ENCODE results near the gene LCN9. TPM values are rescaled to one million over a fixed set of nuclear protein-coding genes. Genes with fewer than 3 reads are reported as not detected.

The LCN9 gene
- total and polyA plus RNA-seq, 2 of the 13 experiments (the other 11 are each of a cell fraction or from before 2014, with no cell fraction given) = not detected

DNA sequence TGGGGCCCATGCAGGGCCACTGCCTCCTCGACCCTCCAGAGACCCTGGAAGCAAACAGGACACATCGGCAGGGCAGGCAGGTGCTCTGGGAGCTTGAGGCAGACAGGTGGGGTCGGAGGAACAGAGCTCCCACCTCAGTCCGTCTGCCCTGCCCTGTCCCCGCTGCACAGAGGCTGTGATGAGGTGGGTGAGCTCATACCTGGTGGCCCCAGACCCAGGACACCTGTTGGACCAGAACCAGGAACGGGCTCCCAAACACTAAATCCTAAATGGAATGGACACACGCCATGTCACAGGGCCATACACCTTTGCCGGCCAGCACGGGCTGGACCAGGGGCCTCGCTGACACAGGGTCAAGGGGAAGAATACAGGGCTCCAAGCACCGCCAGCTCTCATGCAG is 30.7 kb downstream of the LCN9 start:
- ChIA-PET POLR2A (no interaction called here), CTCF (ENCODE audit: low intra/inter-chr PET ratio, low total read pairs) (no interaction called here)
- no peak overlapping the region for H3K27ac ChIP-seq (ENCODE audit: extremely low read length, insufficient read depth, low read length)
- no peaks in the 10 kb centered on the region for H3K79me2 ChIP-seq (ENCODE audit: insufficient read depth, low read length)
- intact Hi-C loops (cut with micrococcal nuclease; ENCODE audit: unreplicated experiment) = no loop called here
- WGBS (ENCODE audit: low lambda C conversion rate) = 10% methylated on average over 6 of the region's 11 CpGs
- in situ Hi-C loops (cut with HindIII; ENCODE audit: extremely low pct_ligation_motif_present, low pct_unique_long_range_greater_than_20kb) = no loop called here
- BruUV-seq (replicated peaks) = no TSS peak
- no peak overlapping the region for H2AFZ ChIP-seq (ENCODE audit: low read length)
- H3K9ac ChIP-seq (ENCODE audit: insufficient read depth, low read depth, low read length) = no peak overlapping the region
- no peaks in the 10 kb centered on the region for H3K9me3 ChIP-seq (ENCODE audit: low read length)
- H3K27me3 ChIP-seq (ENCODE audit: control insufficient read depth in 1 of 2, insufficient read depth in 2 of 2, low read length in 2 of 2) = peaks cover 31 to 93% of the 10 kb centered on the region in 2 experiments
- H3K4me3 ChIP-seq (replicated peaks in 1 of 3; ENCODE audit: insufficient read depth in 1 of 3, low read depth in 2 of 3, low read length in 3 of 3) = no peak overlapping the region
- H4K20me1 ChIP-seq (ENCODE audit: insufficient read depth, low read length) = no peaks in the 10 kb centered on the region
- H3K4me1 ChIP-seq (ENCODE audit: insufficient read depth, low read length) = no peaks in the 10 kb centered on the region
- TF ChIP-seq, protein P1, sequence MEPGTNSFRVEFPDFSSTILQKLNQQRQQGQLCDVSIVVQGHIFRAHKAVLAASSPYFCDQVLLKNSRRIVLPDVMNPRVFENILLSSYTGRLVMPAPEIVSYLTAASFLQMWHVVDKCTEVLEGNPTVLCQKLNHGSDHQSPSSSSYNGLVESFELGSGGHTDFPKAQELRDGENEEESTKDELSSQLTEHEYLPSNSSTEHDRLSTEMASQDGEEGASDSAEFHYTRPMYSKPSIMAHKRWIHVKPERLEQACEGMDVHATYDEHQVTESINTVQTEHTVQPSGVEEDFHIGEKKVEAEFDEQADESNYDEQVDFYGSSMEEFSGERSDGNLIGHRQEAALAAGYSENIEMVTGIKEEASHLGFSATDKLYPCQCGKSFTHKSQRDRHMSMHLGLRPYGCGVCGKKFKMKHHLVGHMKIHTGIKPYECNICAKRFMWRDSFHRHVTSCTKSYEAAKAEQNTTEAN (CRISPR knock-in tag; conservative IDR thresholded peaks at IDR 0.05) = no peak
- no peak for TF ChIP-seq KDM4B (CRISPR knock-in tag; IDR thresholded peaks at IDR 0.05)
- no peak for TF ChIP-seq TCF7 (IDR thresholded peaks at IDR 0.05; ENCODE audit: low read depth)
- TF ChIP-seq ZNF589 (CRISPR knock-in tag; conservative IDR thresholded peaks at IDR 0.05) = no peak
- no peak for TF ChIP-seq ZNF207 (IDR thresholded peaks at IDR 0.05; ENCODE audit: borderline replicate concordance)
- TF ChIP-seq ZNF225 (CRISPR knock-in tag; IDR thresholded peaks at IDR 0.05) = no peak
- no peak for TF ChIP-seq KAT7 (CRISPR knock-in tag; IDR thresholded peaks at IDR 0.05; ENCODE audit: borderline replicate concordance)
- no peak for TF ChIP-seq ZSCAN22 (CRISPR knock-in tag; IDR thresholded peaks at IDR 0.05)
- no peak for TF ChIP-seq ZNF121 (CRISPR knock-in tag; IDR thresholded peaks at IDR 0.05)
- no peak for TF ChIP-seq ZNF343 (CRISPR knock-in tag; IDR thresholded peaks at IDR 0.05)
- TF ChIP-seq ZNF7 (CRISPR knock-in tag; IDR thresholded peaks at IDR 0.05) = no peak
- no peak for TF ChIP-seq XBP1 (CRISPR knock-in tag; IDR thresholded peaks at IDR 0.05)
- TF ChIP-seq, protein P2, sequence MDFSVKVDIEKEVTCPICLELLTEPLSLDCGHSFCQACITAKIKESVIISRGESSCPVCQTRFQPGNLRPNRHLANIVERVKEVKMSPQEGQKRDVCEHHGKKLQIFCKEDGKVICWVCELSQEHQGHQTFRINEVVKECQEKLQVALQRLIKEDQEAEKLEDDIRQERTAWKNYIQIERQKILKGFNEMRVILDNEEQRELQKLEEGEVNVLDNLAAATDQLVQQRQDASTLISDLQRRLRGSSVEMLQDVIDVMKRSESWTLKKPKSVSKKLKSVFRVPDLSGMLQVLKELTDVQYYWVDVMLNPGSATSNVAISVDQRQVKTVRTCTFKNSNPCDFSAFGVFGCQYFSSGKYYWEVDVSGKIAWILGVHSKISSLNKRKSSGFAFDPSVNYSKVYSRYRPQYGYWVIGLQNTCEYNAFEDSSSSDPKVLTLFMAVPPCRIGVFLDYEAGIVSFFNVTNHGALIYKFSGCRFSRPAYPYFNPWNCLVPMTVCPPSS (IDR thresholded peaks at IDR 0.05) = no peak
- TF ChIP-seq SRSF1 (optimal IDR thresholded peaks at IDR 0.05; ENCODE audit: low read depth, low read length) = no peak
- FAIRE-seq (no peak), ATAC-seq (no peak), DNase-seq (ENCODE audit: low spot score) (no peak)
- H3K36me3 ChIP-seq (replicated peaks in 1 of 2; ENCODE audit: control insufficient read depth in 1 of 2, insufficient read depth in 2 of 2, low read length in 2 of 2) = no peaks in the 10 kb centered on the region
- H3K4me2 ChIP-seq (ENCODE audit: low read depth, low read length) = no peak overlapping the region
